ENCODE measurements around the gene OXGR1.

The OXGR1 gene

DNA sequence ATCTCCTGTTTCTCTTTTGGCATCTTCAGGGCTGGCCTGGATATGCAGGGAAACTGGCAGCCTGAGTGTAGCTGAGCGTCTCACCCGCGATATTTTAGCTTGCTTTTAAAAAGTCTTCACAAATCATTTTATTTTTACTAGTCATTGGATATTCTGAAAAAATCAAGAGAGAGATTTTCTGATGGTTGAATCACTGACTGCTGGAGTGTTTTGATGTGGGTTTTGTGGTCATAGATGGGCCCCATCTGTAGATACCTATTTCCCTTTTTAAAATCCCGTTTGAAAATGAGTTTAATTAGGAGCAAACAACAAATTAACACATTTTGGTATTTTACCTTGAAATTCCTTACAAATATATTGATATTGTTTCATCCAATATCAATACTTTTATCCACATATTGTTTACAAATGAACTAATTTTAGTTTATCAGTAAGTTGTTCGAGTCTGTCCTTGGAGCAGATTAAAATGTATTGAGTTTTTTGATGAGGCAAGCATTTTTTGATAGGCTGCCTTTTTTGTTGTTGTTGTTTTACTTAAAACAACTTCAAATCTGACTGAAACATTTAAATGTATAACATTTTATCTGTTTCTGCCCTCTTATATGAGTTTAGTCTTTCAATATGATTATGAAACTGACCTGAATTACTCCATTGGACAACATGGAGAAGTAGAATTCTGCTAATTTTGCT is 21.5 kb upstream of the OXGR1 start:
- TF ChIP-seq, protein P1, sequence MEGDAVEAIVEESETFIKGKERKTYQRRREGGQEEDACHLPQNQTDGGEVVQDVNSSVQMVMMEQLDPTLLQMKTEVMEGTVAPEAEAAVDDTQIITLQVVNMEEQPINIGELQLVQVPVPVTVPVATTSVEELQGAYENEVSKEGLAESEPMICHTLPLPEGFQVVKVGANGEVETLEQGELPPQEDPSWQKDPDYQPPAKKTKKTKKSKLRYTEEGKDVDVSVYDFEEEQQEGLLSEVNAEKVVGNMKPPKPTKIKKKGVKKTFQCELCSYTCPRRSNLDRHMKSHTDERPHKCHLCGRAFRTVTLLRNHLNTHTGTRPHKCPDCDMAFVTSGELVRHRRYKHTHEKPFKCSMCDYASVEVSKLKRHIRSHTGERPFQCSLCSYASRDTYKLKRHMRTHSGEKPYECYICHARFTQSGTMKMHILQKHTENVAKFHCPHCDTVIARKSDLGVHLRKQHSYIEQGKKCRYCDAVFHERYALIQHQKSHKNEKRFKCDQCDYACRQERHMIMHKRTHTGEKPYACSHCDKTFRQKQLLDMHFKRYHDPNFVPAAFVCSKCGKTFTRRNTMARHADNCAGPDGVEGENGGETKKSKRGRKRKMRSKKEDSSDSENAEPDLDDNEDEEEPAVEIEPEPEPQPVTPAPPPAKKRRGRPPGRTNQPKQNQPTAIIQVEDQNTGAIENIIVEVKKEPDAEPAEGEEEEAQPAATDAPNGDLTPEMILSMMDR (IDR thresholded peaks at IDR 0.05; ENCODE audit: low read depth, low read length), result no peak
- no peak for DNase-seq (ENCODE audit: extremely low read depth, low read depth)

DNA sequence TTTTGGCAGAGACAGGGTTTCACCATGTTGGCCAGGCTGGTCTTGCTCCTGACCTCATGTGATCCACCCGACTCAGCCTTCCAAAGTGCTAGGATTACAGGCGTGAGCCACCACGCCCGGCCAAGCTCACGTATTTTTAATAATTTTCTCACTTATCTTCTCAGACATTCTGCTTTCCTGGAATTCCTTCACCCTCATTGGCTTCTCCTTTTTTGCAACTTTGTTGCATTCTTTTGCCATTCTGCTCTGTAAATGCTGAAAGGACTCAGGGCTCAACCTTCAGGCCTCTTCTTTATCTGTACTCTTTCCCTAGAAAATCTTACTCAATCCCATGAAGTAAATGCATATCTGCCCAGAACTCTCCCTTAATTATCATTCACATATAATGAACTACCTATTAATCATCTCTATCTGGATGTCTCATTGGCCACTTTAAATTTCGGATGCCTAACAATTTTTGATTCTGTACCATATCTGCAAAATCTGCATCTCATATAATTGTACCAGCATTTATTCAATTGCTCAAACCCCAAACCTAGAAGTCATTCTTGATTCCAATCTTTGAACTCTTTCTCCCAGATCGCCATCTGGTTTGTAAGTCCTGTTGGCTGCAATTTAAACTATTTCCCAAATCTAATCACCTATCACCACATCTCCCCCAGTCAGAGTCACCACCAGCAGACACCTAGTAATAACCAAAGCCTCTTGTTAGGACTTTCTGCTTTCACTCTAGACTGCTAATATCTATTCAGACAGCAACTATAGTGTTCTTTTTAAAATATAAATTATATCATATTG is 18.2 kb upstream of the OXGR1 start:
- TF ChIP-seq, protein P1 (IDR thresholded peaks at IDR 0.05; ENCODE audit: low read depth, low read length), result no peak
- DNase-seq (ENCODE audit: extremely low read depth, low read depth), result no peak

DNA sequence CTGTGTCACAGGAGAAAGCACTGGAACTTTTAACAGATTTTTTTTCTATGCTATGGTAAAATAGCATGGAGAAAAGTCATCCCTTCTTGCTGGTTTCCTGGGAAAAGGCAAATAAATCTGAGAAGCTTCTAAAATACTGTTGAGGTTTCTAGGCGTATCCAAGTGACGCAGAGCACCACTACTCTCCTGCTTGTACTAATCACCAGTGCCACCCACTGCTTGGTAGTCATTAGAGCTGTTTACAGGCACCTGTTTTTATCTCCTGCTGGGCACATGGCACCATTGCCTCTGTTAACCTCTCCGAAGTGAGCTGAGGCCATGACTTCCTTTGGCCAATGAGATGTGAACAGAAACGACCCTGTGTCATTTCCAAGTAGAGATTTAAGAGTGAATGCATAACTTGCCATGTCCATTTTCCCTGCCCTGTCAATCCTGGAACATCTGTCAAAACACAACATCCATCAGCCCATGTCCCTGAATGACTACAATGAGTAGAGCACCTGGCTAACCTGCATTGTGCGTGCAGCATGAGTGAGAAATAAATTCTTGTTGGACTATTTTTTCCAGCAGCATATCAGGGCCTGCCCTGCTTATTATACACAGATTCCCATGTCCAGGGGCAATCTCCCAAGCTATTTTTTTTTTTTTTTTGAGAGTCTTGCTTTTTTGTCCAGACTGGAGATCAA is 17.3 kb upstream of the OXGR1 start:
- DNase-seq (ENCODE audit: extremely low read depth, low read depth), result no peak
- TF ChIP-seq, protein P1 (IDR thresholded peaks at IDR 0.05; ENCODE audit: low read depth, low read length), result no peak

DNA sequence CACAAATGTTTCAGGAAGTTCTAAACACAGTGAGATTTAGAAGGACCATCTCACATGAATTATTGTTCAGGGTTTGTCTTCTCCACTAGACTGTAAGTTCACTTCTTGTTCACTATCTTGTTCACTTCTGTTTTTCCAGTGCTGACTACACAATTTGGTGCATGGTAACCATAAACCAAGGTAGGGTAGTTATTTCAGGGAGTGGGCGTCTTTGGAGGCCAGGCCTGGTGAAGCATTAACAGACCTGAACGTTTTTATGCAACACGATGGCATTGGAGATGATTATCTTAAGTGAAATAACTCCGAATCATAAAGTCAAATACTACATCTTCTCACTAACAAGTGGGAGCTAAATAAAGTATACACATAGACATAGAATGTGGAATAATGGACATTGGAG is 14.4 kb upstream of the OXGR1 start:
- DNase-seq (ENCODE audit: extremely low read depth, low read depth), result no peak

GRCh38 chr13:97005625-97006262 is 11.5 kb upstream of the OXGR1 start:
- no peak for DNase-seq (ENCODE audit: extremely low read depth, low read depth)
- TF ChIP-seq, protein P1 (IDR thresholded peaks at IDR 0.05; ENCODE audit: low read depth, low read length), result no peak

More for the DNA sequence above, 14.4 kb upstream of the OXGR1 start:
- TF ChIP-seq, protein P1 (IDR thresholded peaks at IDR 0.05; ENCODE audit: low read depth, low read length), result no peak

DNA sequence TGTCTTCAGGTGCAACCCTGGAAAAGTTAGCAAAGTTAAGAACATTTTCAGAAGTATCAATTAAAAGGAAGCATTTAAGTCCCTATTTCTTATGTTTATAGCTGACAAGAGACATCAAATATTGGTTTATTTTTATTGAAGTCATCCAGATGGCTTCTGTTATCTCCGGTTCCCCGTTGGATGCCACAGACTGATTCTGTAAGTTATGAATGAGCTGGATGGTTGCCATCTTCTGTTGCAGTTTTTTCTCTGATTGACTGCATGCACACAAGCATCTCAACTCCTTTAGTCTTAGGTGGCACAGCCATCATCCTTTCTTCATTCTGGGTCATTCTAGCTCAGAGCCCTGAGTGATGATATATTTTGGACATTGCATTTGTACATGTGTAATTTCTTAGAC is 10.6 kb upstream of the OXGR1 start:
- TF ChIP-seq, protein P1 (IDR thresholded peaks at IDR 0.05; ENCODE audit: low read depth, low read length), result no peak
- no peak for DNase-seq (ENCODE audit: extremely low read depth, low read depth)

Data from AG09319 (cell line).